HepG2 (cell line): ENCODE results near the gene C1QL2. TPM values are rescaled to one million over a fixed set of nuclear protein-coding genes. Genes with fewer than 3 reads are reported as not detected.

Experiments
- ATF1 ChIP-seq: IDR thresholded peaks from 2 replicates; pipeline ENCODE4 v1.6.1; 2016; ENCODE audit warnings: mild to moderate bottlenecking, control low read depth
- CENPT ChIP-seq: sonication (generic); formaldehyde crosslinking; IDR thresholded peaks from 2 replicates; pipeline ENCODE4 v1.8.0; 2022; ENCODE audit warnings: low read depth, mild to moderate bottlenecking, moderate library complexity, missing genetic modification reagents
- GZF1 ChIP-seq: sonication (generic); formaldehyde crosslinking; IDR thresholded peaks from 2 replicates; pipeline ENCODE4 v1.5.1; 2020; ENCODE audit warnings: mild to moderate bottlenecking, missing genetic modification reagents
- JARID2 ChIP-seq: sonication (generic); formaldehyde crosslinking; IDR thresholded peaks from 2 replicates; pipeline ENCODE4 v1.8.1; 2023; ENCODE audit warnings: missing genetic modification reagents, inconsistent platforms; ENCODE audit not compliant: insufficient replicate concordance
- KDM3A ChIP-seq: IDR thresholded peaks from 2 replicates; pipeline ENCODE4 v1.6.1; 2018; ENCODE audit warnings: low read depth, missing compliant biosample characterization
- NFYB ChIP-seq: sonication (generic); formaldehyde crosslinking; IDR thresholded peaks from 2 replicates; pipeline ENCODE4 v1.4.0; 2020; ENCODE audit warnings: missing genetic modification reagents
- RBFOX2 ChIP-seq: fragments of 200-400 bp; formaldehyde crosslinking; IDR thresholded peaks from 2 replicates; pipeline ENCODE4 v1.6.1; 2017; ENCODE audit warnings: low read depth, mild to moderate bottlenecking, low read length
- REL ChIP-seq: sonication (generic); formaldehyde crosslinking; conservative IDR thresholded peaks from 2 replicates; pipeline ENCODE4 v1.8.0; 2022; ENCODE audit warnings: mild to moderate bottlenecking, missing genetic modification reagents, moderate library complexity
- RFX1 ChIP-seq: fragments of 450-650 bp; IDR thresholded peaks from 2 replicates; pipeline ENCODE4 v1.6.1; 2017
- THYN1 ChIP-seq: sonication (generic); formaldehyde crosslinking; IDR thresholded peaks from 2 replicates; pipeline ENCODE4 v1.8.1; 2023; ENCODE audit warnings: low read depth, mild to moderate bottlenecking, moderate library complexity, missing genetic modification reagents, borderline replicate concordance
- XBP1 ChIP-seq: sonication (generic); formaldehyde crosslinking; IDR thresholded peaks from 2 replicates; pipeline ENCODE4 v1.5.0; 2020; ENCODE audit warnings: missing genetic modification reagents
- ZFAT ChIP-seq: sonication (generic); formaldehyde crosslinking; conservative IDR thresholded peaks from 2 replicates; pipeline ENCODE4 v1.8.1; 2023; ENCODE audit warnings: missing genetic modification reagents, inconsistent platforms
- ZNF274 ChIP-seq: sonication (generic); formaldehyde crosslinking; IDR thresholded peaks from 2 replicates; pipeline ENCODE4 v1.5.1; 2020; ENCODE audit warnings: mild to moderate bottlenecking, missing genetic modification reagents
- ZNF30 ChIP-seq: sonication (generic); formaldehyde crosslinking; IDR thresholded peaks from 2 replicates; pipeline ENCODE4 v1.5.0; 2020; ENCODE audit warnings: mild to moderate bottlenecking, missing genetic modification reagents
- ZNF510 ChIP-seq: sonication (generic); formaldehyde crosslinking; IDR thresholded peaks from 2 replicates; pipeline ENCODE4 v1.4.0; 2020; ENCODE audit warnings: low read depth, mild to moderate bottlenecking, missing genetic modification reagents
- ZNF674 ChIP-seq: sonication (generic); formaldehyde crosslinking; IDR thresholded peaks from 2 replicates; pipeline ENCODE4 v1.5.0; 2020; ENCODE audit warnings: low read depth, mild to moderate bottlenecking, missing genetic modification reagents
- ZSCAN9 ChIP-seq: IDR thresholded peaks from 2 replicates; pipeline ENCODE4 v1.6.1; 2016; ENCODE audit warnings: borderline replicate concordance
- polyA plus RNA-seq, 8 experiments: library from polyadenylated mRNA; depleted of rRNA in 3 of 8; stranded (reverse) in 7 of 8; unstranded in 1 of 8; fragments of >200 nt; fragmentation: Illumina TruSeq in 4 of 8; extraction: Trizol in 4 of 8; gene quantifications; 2 replicates each; pipeline versions ENCODE4 v1.2.1 to v1.2.3, GENCODE V29; 2011 to 2016; ENCODE audit warnings: low read depth in 4 of 8, missing spikeins in 1 of 8, mixed read lengths in 1 of 8; ENCODE audit not compliant: insufficient read depth in 1 of 8
- total RNA-seq, 5 experiments: library from RNA; depleted of rRNA; stranded (reverse); fragments of >200 nt; fragmentation: Illumina TruSeq; extraction: Trizol; gene quantifications; 2 replicates each; pipeline ENCODE4 v1.2.3, GENCODE V29; 2016; ENCODE audit warnings: low read depth in 1 of 5
- TF ChIP-seq, protein P1 (sequence below): sonication (generic); formaldehyde crosslinking; IDR thresholded peaks from 2 replicates; pipeline ENCODE4 v1.4.0; 2020; ENCODE audit warnings: missing genetic modification reagents, borderline replicate concordance
- TF ChIP-seq, protein P2 (sequence below): sonication (generic); formaldehyde crosslinking; conservative IDR thresholded peaks from 2 replicates; pipeline ENCODE4 v1.8.1; 2023; ENCODE audit warnings: missing genetic modification reagents
- TF ChIP-seq, protein P3 (sequence below): IDR thresholded peaks from 2 replicates; pipeline ENCODE4 v1.6.1; 2016; ENCODE audit warnings: mild to moderate bottlenecking, missing biosample characterization, missing genetic modification reagents
- TF ChIP-seq, protein P4 (sequence below): sonication (generic); formaldehyde crosslinking; IDR thresholded peaks from 2 replicates; pipeline ENCODE4 v1.4.0; 2020; ENCODE audit warnings: missing genetic modification reagents
- TF ChIP-seq, protein P5 (sequence below): sonication (generic); formaldehyde crosslinking; IDR thresholded peaks from 2 replicates; pipeline ENCODE4 v1.4.0; 2020; ENCODE audit warnings: missing genetic modification reagents, mild to moderate bottlenecking, borderline replicate concordance

C1QL2 gene
- total and polyA plus RNA-seq, 2 of the 13 experiments (the other 11 are each of a cell fraction or from before 2014, with no cell fraction given): not detected

DNA sequence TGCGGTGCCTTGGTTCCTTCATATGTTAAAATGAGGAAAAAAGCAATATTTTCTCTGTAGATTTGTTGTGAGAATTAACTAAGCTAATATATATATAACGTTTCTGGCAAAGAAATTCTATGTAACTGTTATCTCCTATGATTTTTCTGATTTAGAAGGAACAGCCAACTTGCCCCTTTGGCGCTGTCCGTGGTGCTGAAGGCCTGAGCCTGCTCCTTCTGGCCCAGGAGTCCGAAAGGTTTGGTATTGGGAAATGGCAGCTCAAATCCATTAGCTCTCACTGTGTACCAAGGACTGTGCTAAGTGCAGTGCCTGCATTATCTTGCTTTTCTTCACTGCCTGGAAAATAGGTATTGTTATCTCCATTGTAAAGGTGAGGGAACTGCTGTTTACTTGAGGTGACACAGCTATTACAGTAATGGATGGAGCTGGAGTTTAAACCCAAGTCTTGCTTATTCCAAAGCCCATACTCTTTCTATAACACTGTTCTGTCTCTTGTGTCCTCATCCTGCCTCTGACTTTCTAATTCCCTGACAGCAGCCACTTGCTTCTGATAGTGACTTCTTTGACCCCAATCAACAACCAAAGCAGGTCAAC lies 52.2 kb downstream of the C1QL2 start (continued):
- TF ChIP-seq, protein P1, sequence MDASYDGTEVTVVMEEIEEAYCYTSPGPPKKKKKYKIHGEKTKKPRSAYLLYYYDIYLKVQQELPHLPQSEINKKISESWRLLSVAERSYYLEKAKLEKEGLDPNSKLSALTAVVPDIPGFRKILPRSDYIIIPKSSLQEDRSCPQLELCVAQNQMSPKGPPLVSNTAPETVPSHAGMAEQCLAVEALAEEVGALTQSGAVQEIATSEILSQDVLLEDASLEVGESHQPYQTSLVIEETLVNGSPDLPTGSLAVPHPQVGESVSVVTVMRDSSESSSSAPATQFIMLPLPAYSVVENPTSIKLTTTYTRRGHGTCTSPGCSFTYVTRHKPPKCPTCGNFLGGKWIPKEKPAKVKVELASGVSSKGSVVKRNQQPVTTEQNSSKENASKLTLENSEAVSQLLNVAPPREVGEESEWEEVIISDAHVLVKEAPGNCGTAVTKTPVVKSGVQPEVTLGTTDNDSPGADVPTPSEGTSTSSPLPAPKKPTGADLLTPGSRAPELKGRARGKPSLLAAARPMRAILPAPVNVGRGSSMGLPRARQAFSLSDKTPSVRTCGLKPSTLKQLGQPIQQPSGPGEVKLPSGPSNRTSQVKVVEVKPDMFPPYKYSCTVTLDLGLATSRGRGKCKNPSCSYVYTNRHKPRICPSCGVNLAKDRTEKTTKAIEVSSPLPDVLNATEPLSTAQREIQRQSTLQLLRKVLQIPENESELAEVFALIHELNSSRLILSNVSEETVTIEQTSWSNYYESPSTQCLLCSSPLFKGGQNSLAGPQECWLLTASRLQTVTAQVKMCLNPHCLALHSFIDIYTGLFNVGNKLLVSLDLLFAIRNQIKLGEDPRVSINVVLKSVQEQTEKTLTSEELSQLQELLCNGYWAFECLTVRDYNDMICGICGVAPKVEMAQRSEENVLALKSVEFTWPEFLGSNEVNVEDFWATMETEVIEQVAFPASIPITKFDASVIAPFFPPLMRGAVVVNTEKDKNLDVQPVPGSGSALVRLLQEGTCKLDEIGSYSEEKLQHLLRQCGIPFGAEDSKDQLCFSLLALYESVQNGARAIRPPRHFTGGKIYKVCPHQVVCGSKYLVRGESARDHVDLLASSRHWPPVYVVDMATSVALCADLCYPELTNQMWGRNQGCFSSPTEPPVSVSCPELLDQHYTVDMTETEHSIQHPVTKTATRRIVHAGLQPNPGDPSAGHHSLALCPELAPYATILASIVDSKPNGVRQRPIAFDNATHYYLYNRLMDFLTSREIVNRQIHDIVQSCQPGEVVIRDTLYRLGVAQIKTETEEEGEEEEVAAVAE (CRISPR knock-in tag): no peak
- TF ChIP-seq THYN1: no peak
- no peak for TF ChIP-seq REL
- no peak for TF ChIP-seq ATF1 (CRISPR knock-in tag)
- TF ChIP-seq ZSCAN9: peak; percentile 94
- no peak for TF ChIP-seq GZF1 (CRISPR knock-in tag)
- TF ChIP-seq, protein P2, sequence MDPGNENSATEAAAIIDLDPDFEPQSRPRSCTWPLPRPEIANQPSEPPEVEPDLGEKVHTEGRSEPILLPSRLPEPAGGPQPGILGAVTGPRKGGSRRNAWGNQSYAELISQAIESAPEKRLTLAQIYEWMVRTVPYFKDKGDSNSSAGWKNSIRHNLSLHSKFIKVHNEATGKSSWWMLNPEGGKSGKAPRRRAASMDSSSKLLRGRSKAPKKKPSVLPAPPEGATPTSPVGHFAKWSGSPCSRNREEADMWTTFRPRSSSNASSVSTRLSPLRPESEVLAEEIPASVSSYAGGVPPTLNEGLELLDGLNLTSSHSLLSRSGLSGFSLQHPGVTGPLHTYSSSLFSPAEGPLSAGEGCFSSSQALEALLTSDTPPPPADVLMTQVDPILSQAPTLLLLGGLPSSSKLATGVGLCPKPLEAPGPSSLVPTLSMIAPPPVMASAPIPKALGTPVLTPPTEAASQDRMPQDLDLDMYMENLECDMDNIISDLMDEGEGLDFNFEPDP: no peak
- TF ChIP-seq, protein P3, sequence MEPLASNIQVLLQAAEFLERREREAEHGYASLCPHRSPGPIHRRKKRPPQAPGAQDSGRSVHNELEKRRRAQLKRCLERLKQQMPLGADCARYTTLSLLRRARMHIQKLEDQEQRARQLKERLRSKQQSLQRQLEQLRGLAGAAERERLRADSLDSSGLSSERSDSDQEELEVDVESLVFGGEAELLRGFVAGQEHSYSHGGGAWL: peak; percentile 39; the same call in 1 of the 2 replicates
- TF ChIP-seq, protein P4, sequence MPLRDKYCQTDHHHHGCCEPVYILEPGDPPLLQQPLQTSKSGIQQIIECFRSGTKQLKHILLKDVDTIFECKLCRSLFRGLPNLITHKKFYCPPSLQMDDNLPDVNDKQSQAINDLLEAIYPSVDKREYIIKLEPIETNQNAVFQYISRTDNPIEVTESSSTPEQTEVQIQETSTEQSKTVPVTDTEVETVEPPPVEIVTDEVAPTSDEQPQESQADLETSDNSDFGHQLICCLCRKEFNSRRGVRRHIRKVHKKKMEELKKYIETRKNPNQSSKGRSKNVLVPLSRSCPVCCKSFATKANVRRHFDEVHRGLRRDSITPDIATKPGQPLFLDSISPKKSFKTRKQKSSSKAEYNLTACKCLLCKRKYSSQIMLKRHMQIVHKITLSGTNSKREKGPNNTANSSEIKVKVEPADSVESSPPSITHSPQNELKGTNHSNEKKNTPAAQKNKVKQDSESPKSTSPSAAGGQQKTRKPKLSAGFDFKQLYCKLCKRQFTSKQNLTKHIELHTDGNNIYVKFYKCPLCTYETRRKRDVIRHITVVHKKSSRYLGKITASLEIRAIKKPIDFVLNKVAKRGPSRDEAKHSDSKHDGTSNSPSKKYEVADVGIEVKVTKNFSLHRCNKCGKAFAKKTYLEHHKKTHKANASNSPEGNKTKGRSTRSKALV (CRISPR knock-in tag): no peak
- TF ChIP-seq CENPT: no peak
- TF ChIP-seq, protein P5, sequence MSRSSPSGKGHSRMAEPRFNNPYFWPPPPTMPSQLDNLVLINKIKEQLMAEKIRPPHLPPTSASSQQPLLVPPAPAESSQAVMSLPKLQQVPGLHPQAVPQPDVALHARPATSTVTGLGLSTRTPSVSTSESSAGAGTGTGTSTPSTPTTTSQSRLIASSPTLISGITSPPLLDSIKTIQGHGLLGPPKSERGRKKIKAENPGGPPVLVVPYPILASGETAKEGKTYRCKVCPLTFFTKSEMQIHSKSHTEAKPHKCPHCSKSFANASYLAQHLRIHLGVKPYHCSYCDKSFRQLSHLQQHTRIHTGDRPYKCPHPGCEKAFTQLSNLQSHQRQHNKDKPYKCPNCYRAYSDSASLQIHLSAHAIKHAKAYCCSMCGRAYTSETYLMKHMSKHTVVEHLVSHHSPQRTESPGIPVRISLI (CRISPR knock-in tag): no peak
- TF ChIP-seq ZNF510 (CRISPR knock-in tag): no peak
- no peak for TF ChIP-seq KDM3A (CRISPR knock-in tag)
- TF ChIP-seq ZFAT: no peak
- TF ChIP-seq JARID2 (CRISPR knock-in tag): no peak
- no peak for TF ChIP-seq RBFOX2
- TF ChIP-seq ZNF674 (CRISPR knock-in tag): no peak
- TF ChIP-seq XBP1 (CRISPR knock-in tag): peak; percentile 72; the same call in 1 of the 2 replicates
- no peak for TF ChIP-seq RFX1
- TF ChIP-seq NFYB (CRISPR knock-in tag): no peak
- TF ChIP-seq ZNF30 (CRISPR knock-in tag): no peak
- TF ChIP-seq ZNF274 (CRISPR knock-in tag): no peak
